Measurements from ENCODE around the gene FAT2.

GRCh38 chr5:151553695-151554094, 37.4 kb downstream of the FAT2 start:
- no peak for TF ChIP-seq POLR2A (IDR thresholded peaks at IDR 0.05)
- no peak for TF ChIP-seq CTCF (IDR thresholded peaks at IDR 0.05)

All from gastroesophageal sphincter (tissue), 3 donors.